OCI-LY3 (cell line): ENCODE data around the gene LINC01488.

Experiments
- H2AFZ ChIP-seq: fragments of 200-600, 300-600 bp; shearing (Covaris generic); 2 replicates; pipeline ENCODE4 v1.6.0; 2014; ENCODE audit warnings: antibody characterized with exemption, low read depth, low read length
- H3K27ac ChIP-seq: fragments of 200-600, 300-600 bp; sonication (generic); 2 replicates; pipeline ENCODE4 v1.5.1; 2014; ENCODE audit warnings: mild to moderate bottlenecking, low read length, moderate library complexity, mixed read lengths
- H3K27me3 ChIP-seq: fragments of 200-600, 300-600 bp; sonication (generic); 2 replicates; pipeline ENCODE4 v1.6.1; 2014; ENCODE audit warnings: low read depth, low read length, mixed read lengths
- H3K36me3 ChIP-seq: fragments of 200-600, 300-600 bp; sonication (generic); replicated peaks from 2 replicates; pipeline ENCODE3; 2014; ENCODE audit warnings: low read depth, low read length, mixed read lengths
- H3K4me1 ChIP-seq: fragments of 300-600, 200-600 bp; sonication (generic); 2 replicates; pipeline ENCODE4 v1.6.1; 2014; ENCODE audit warnings: low read length, mixed read lengths
- H3K4me2 ChIP-seq: fragments of 200-600, 300-600 bp; sonication (generic); 2 replicates; pipeline ENCODE4 v1.6.1; 2014; ENCODE audit warnings: low read length, mixed read lengths
- H3K4me3 ChIP-seq: fragments of 300-600, 200-600 bp; sonication (generic); 2 replicates; pipeline ENCODE4 v1.5.1; 2014; ENCODE audit warnings: antibody characterized with exemption, mild to moderate bottlenecking, low read length, moderate library complexity
- H3K79me2 ChIP-seq: fragments of 300-600, 200-600 bp; shearing (Covaris generic); 2 replicates; pipeline ENCODE4 v1.6.1; 2014; ENCODE audit warnings: mild to moderate bottlenecking, low read length, mixed read lengths
- H3K9ac ChIP-seq: fragments of 300-600, 200-600 bp; shearing (Covaris generic); 2 replicates; pipeline ENCODE4 v1.6.0; 2014; ENCODE audit warnings: mild to moderate bottlenecking, low read length, moderate library complexity
- H3K9me3 ChIP-seq: fragments of 200-600, 300-600 bp; shearing (Covaris generic); 2 replicates; pipeline ENCODE4 v1.6.1; 2014; ENCODE audit warnings: low read length, mixed read lengths; ENCODE audit not compliant: insufficient read depth
- H4K20me1 ChIP-seq: fragments of 200-600, 300-600 bp; sonication (generic); 2 replicates; pipeline ENCODE4 v1.6.1; 2016; ENCODE audit warnings: low read length, mixed read lengths; ENCODE audit not compliant: insufficient read depth
- EZH2phosphoT487 ChIP-seq: fragments of 200-600 bp; shearing (Covaris generic); IDR thresholded peaks from 2 replicates; pipeline ENCODE4 v1.6.1; 2018; ENCODE audit warnings: antibody characterized with exemption, mixed run types, low read depth
- TF ChIP-seq, protein P1 (sequence below): fragments of 200-600, 300-600 bp; sonication (generic); IDR thresholded peaks from 2 replicates; pipeline ENCODE4 v1.5.1; 2014; ENCODE audit warnings: antibody characterized with exemption, low read length, low read depth

Gene LINC01488

DNA sequence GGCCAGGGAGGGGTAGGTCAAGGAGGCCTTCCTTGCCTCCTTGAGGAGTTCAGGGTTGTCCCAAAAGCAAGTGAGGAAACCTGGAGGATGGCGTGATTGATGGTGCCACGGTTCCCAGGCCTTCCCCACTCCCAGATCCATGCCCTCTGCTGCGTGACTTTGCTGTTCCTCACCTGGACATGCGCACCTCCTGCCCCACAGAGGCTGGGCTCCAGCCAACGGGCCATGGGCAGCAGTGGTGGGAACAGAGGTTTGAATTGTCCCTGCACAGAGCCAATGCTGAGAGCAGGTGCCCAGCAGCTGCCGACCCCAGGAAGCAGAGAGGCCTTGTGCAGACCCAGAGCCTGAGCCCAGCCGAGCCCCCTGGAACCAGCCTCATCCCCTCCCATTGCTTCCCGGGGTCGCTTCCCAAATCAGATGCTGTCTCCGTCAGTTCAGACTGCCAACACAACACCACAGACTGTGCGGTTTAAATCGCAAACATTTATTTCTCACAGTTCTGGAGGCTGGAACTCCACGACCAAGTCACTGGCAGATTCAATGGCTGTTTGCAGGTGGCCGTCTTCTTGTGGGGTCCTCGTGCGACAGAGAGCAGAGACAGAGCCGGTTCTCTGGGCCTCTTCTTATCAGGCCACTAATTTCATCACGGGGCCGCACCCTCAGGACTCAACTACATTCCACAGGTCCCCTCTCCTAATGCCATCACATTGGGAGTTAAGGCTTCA lies 6.2 kb upstream of the LINC01488 start:
- Histone ChIP-seq H2AFZ (no peak overlapping the region), H3K4me2 (no peak overlapping the region), H3K4me3 (no peak overlapping the region), H4K20me1 (no peaks in the 10 kb centered on the region), H3K27me3 (peaks cover 5% of the 10 kb centered on the region), H3K36me3 (no peaks in the 10 kb centered on the region), H3K9ac (no peak overlapping the region), H3K9me3 (no peaks in the 10 kb centered on the region; the same call in 1 of the 2 replicates), H3K27ac (no peak overlapping the region), H3K4me1 (no peaks in the 10 kb centered on the region), H3K79me2 (no peaks in the 10 kb centered on the region)
- TF ChIP-seq EZH2phosphoT487: no peak

DNA sequence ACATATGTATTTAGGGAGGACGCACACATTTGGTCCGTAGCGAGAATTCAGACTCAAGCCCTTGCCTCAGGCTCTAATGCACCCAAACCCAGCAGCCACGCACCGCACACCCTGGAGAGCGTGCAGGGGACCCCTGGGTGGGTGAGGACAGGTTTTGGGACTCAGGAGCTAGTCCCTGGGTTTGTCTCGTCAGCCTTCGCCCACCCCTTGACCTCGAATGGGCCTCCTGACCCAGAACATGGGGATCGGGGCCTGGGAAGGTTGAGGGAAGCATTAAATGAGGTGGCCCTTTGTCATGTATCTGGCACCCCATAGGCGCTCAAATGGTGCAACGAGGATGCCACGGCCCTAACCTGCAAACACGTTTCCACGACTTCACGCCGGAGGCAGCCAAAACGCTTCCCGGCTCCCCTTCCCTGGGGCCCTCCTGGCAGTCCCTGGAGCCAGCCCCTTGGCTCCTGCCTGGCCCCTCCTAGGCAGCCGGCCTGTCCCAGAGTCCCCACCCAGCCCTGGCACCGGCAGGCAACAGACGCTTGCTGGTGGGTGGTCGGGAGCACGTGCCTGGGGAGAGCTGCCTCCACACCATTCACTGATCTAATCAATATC lies 5.5 kb upstream of the LINC01488 start:
- Histone ChIP-seq H3K9me3 (no peaks in the 10 kb centered on the region; the same call in 1 of the 2 replicates), H3K4me3 (no peak overlapping the region), H3K27ac (no peak overlapping the region), H3K9ac (no peak overlapping the region), H2AFZ (no peak overlapping the region), H3K27me3 (peaks cover 5% of the 10 kb centered on the region), H4K20me1 (no peaks in the 10 kb centered on the region), H3K4me1 (no peaks in the 10 kb centered on the region), H3K36me3 (no peaks in the 10 kb centered on the region), H3K79me2 (no peaks in the 10 kb centered on the region), H3K4me2 (no peak overlapping the region)
- TF ChIP-seq, protein P1, sequence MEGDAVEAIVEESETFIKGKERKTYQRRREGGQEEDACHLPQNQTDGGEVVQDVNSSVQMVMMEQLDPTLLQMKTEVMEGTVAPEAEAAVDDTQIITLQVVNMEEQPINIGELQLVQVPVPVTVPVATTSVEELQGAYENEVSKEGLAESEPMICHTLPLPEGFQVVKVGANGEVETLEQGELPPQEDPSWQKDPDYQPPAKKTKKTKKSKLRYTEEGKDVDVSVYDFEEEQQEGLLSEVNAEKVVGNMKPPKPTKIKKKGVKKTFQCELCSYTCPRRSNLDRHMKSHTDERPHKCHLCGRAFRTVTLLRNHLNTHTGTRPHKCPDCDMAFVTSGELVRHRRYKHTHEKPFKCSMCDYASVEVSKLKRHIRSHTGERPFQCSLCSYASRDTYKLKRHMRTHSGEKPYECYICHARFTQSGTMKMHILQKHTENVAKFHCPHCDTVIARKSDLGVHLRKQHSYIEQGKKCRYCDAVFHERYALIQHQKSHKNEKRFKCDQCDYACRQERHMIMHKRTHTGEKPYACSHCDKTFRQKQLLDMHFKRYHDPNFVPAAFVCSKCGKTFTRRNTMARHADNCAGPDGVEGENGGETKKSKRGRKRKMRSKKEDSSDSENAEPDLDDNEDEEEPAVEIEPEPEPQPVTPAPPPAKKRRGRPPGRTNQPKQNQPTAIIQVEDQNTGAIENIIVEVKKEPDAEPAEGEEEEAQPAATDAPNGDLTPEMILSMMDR: no peak

DNA sequence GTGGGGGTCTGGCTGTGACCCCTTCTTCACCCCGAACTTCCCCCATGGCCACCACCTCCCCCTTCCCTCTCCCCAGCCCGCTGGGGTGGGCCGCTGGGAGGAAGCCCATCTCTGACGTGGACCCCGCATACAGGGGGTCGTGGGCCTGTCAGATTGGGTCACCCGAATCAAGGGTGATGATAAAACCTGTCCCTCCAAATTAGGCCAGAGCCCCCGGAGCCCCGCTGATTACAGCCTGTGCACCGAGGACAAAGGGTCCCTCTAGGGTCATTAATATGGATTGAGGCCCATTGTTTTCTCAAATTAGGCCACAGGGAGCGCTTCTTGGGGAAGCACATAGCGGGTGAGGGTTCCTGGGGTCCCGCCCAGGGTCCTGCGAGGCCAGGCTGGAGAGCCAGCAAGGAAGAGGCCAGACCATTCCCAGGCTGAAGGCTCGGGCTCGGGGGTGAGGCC lies 4.9 kb upstream of the LINC01488 start:
- Histone ChIP-seq H3K9me3 (no peaks in the 10 kb centered on the region; the same call in 1 of the 2 replicates), H3K36me3 (no peaks in the 10 kb centered on the region), H3K4me2 (no peak overlapping the region), H3K9ac (no peak overlapping the region), H3K27ac (no peak overlapping the region), H2AFZ (no peak overlapping the region), H3K4me1 (no peaks in the 10 kb centered on the region), H3K79me2 (no peaks in the 10 kb centered on the region), H4K20me1 (no peaks in the 10 kb centered on the region), H3K4me3 (no peak overlapping the region), H3K27me3 (peaks cover 5% of the 10 kb centered on the region)
- TF ChIP-seq, protein P1: no peak
- no peak for TF ChIP-seq EZH2phosphoT487

DNA sequence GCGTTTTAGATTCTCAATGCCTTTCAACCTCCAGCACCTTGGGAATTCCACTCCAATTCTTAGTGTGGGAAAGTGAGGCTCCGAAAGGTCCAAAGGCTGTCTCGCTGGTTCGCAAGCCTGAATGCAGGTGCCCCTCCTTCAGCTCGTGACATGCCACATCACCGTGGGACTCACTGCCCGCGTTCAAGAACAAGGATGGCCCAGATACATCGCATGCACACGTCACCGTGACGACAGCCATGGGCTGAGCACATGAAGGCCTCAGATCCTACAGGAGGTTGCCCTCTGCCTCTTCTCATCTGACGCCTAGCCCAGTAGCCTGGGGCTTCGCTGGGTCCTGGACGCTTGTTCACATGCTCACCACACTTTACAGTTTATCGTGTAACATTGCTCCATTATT lies 4.4 kb upstream of the LINC01488 start:
- Histone ChIP-seq H3K4me2 (no peak overlapping the region), H4K20me1 (no peaks in the 10 kb centered on the region), H2AFZ (no peak overlapping the region), H3K9ac (no peak overlapping the region), H3K27me3 (peaks cover 5% of the 10 kb centered on the region), H3K4me1 (no peaks in the 10 kb centered on the region), H3K9me3 (no peaks in the 10 kb centered on the region; the same call in 1 of the 2 replicates), H3K27ac (no peak overlapping the region), H3K79me2 (no peaks in the 10 kb centered on the region), H3K36me3 (no peaks in the 10 kb centered on the region), H3K4me3 (no peak overlapping the region)
- TF ChIP-seq EZH2phosphoT487: no peak
- TF ChIP-seq, protein P1: no peak
